HepG2 (cell line): ENCODE results near the gene APOA1. TPM values are rescaled to one million over a fixed set of nuclear protein-coding genes. Genes with fewer than 3 reads are reported as not detected.

Experiments used
- ARNT2 ChIP-seq: sonication (generic); formaldehyde crosslinking; IDR thresholded peaks from 2 replicates; pipeline ENCODE4 v1.8.0; 2022; ENCODE audit warnings: mild to moderate bottlenecking, low read depth, missing genetic modification reagents, moderate library complexity
- CREM ChIP-seq, 2 experiments: sonication (generic) in 1 of 2; formaldehyde crosslinking in 1 of 2; IDR thresholded peaks; 2 replicates each; pipeline versions ENCODE4 v1.4.0 to v1.6.1; 2016 to 2020; ENCODE audit warnings: antibody characterized with exemption in 1 of 2, mild to moderate bottlenecking in 1 of 2, missing genetic modification reagents in 1 of 2
- KIAA2018 ChIP-seq: sonication (generic); formaldehyde crosslinking; IDR thresholded peaks from 2 replicates; pipeline ENCODE4 v1.5.0; 2020; ENCODE audit warnings: mild to moderate bottlenecking, missing genetic modification reagents, borderline replicate concordance
- KMT2B ChIP-seq: IDR thresholded peaks from 2 replicates; pipeline ENCODE4 v1.6.1; 2016; ENCODE audit warnings: missing genetic modification reagents, missing compliant biosample characterization
- SOX6 ChIP-seq, 2 experiments: fragments of 450-650 bp in 1 of 2; sonication (generic) in 1 of 2; formaldehyde crosslinking in 1 of 2; IDR thresholded peaks; 2 replicates each; pipeline versions ENCODE4 v1.4.0 to v1.6.1; 2017 to 2020; ENCODE audit warnings: antibody characterized with exemption in 1 of 2, mild to moderate bottlenecking in 1 of 2, missing genetic modification reagents in 1 of 2
- SRF ChIP-seq: IDR thresholded peaks from 2 replicates; pipeline ENCODE4 v1.6.1; 2011; ENCODE audit warnings: mild to moderate bottlenecking, low read depth, low read length, moderate library complexity
- YEATS4 ChIP-seq: sonication (generic); formaldehyde crosslinking; IDR thresholded peaks from 2 replicates; pipeline ENCODE4 v1.4.0; 2020; ENCODE audit warnings: missing genetic modification reagents, borderline replicate concordance
- ZFP36 ChIP-seq: fragments of 150-350 bp; IDR thresholded peaks from 2 replicates; pipeline ENCODE4 v1.6.1; 2018; ENCODE audit warnings: borderline replicate concordance, low read length, low read depth; ENCODE audit not compliant: partially characterized antibody
- ZNF10 ChIP-seq: sonication (generic); formaldehyde crosslinking; IDR thresholded peaks from 2 replicates; pipeline ENCODE4 v1.4.0; 2020; ENCODE audit warnings: mild to moderate bottlenecking, low read depth, missing genetic modification reagents, borderline replicate concordance
- ZNF205 ChIP-seq: IDR thresholded peaks from 2 replicates; pipeline ENCODE4 v1.6.1; 2018; ENCODE audit warnings: missing biosample characterization, missing genetic modification reagents
- ZNF230 ChIP-seq: sonication (generic); formaldehyde crosslinking; IDR thresholded peaks from 2 replicates; pipeline ENCODE4 v1.4.0; 2020; ENCODE audit warnings: mild to moderate bottlenecking, missing genetic modification reagents
- ZNF552 ChIP-seq: sonication (generic); formaldehyde crosslinking; IDR thresholded peaks from 2 replicates; pipeline ENCODE4 v1.9.0; 2022; ENCODE audit warnings: missing genetic modification reagents, mild to moderate bottlenecking, borderline replicate concordance
- ZNF589 ChIP-seq: sonication (generic); formaldehyde crosslinking; conservative IDR thresholded peaks from 2 replicates; pipeline ENCODE4 v1.8.0; 2022; ENCODE audit warnings: mild to moderate bottlenecking, moderate library complexity, missing genetic modification reagents
- polyA plus RNA-seq, 8 experiments: library from polyadenylated mRNA; depleted of rRNA in 3 of 8; stranded (reverse) in 7 of 8; unstranded in 1 of 8; fragments of >200 nt; fragmentation: Illumina TruSeq in 4 of 8; extraction: Trizol in 4 of 8; gene quantifications; 2 replicates each; pipeline versions ENCODE4 v1.2.1 to v1.2.3, GENCODE V29; 2011 to 2016; ENCODE audit warnings: low read depth in 4 of 8, missing spikeins in 1 of 8, mixed read lengths in 1 of 8; ENCODE audit not compliant: insufficient read depth in 1 of 8
- total RNA-seq, 5 experiments: library from RNA; depleted of rRNA; stranded (reverse); fragments of >200 nt; fragmentation: Illumina TruSeq; extraction: Trizol; gene quantifications; 2 replicates each; pipeline ENCODE4 v1.2.3, GENCODE V29; 2016; ENCODE audit warnings: low read depth in 1 of 5
- TF ChIP-seq, protein P1 (sequence below): sonication (generic); formaldehyde crosslinking; IDR thresholded peaks from 2 replicates; pipeline ENCODE4 v1.5.1; 2020; ENCODE audit warnings: missing genetic modification reagents, mild to moderate bottlenecking, borderline replicate concordance
- TF ChIP-seq, protein P2 (sequence below): sonication (generic); formaldehyde crosslinking; IDR thresholded peaks from 2 replicates; pipeline ENCODE4 v1.4.0; 2020; ENCODE audit warnings: mild to moderate bottlenecking, missing genetic modification reagents, borderline replicate concordance

Gene APOA1
- total and polyA plus RNA-seq, 2 of the 13 experiments (the other 11 are each of a cell fraction or from before 2014, with no cell fraction given), result 1,973 to 5,485 TPM

DNA sequence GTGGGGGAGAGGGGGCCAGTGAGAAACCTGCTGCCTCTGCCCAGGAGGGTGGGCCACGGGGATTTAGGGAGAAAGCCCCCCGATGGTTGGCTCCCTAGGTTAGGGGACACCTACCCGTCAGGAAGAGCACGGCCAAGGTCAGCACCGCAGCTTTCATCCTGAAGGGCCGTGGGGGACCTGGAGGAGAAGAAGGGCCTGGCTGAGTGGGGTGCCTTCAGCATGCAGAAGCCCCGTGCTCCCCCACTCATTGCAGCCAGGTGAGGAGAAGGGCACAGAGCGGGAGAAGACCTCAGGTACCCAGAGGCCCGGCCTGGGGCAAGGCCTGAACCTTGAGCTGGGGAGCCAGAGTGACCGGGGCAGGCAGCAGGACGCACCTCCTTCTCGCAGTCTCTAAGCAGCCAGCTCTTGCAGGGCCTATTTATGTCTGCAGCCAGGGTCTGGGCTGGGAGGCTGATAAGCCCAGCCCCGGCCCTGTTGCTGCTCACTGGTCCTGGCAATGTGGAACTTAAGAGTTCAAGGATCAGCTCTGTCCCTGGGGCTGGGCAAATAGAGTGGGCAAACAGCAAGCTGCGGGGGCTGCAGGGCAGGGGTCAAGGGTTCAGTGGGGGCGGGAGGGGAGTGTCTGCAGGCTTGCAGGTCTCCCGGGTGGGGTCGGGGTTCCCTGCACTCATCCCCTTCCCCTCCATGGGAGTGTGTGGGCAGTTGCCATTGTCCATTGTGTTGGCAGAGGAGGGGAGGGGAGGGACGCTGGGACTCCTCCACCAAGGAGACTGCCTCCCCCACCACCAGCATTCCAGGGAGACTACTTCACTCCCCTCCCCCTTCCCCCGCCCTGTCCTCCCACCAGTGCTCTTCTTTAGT is at the start of gene APOA1 (continued):
- TF ChIP-seq ZNF10 (CRISPR knock-in tag), result no peak
- TF ChIP-seq SRF, result no peak
- peak; percentile 75 for TF ChIP-seq ZNF230
- TF ChIP-seq KMT2B (CRISPR knock-in tag), result peak; percentile 29; the same call in 1 of the 2 replicates
- TF ChIP-seq SOX6 (IDR thresholded peaks at IDR 0.05), result no peak
- TF ChIP-seq SOX6 (CRISPR knock-in tag; IDR thresholded peaks at IDR 0.05), result peak; percentile 97
- peak; percentile 90 for TF ChIP-seq ZNF589
- TF ChIP-seq KIAA2018, result no peak
- peak; percentile 85; the same call in 1 of the 2 replicates for TF ChIP-seq YEATS4 (CRISPR knock-in tag)
- TF ChIP-seq ZNF552, result no peak
- peak; percentile 70; the same call in 1 of the 2 replicates for TF ChIP-seq ZNF205 (CRISPR knock-in tag)
- TF ChIP-seq, protein P1, sequence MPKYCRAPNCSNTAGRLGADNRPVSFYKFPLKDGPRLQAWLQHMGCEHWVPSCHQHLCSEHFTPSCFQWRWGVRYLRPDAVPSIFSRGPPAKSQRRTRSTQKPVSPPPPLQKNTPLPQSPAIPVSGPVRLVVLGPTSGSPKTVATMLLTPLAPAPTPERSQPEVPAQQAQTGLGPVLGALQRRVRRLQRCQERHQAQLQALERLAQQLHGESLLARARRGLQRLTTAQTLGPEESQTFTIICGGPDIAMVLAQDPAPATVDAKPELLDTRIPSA, result no peak; the same call in 1 of the 2 replicates
- peak; percentile 89 for TF ChIP-seq CREM (IDR thresholded peaks at IDR 0.05)
- no peak for TF ChIP-seq CREM (CRISPR knock-in tag; IDR thresholded peaks at IDR 0.05)
- peak; percentile 87 for TF ChIP-seq ARNT2 (CRISPR knock-in tag)
- TF ChIP-seq ZFP36, result no peak
- TF ChIP-seq, protein P2, sequence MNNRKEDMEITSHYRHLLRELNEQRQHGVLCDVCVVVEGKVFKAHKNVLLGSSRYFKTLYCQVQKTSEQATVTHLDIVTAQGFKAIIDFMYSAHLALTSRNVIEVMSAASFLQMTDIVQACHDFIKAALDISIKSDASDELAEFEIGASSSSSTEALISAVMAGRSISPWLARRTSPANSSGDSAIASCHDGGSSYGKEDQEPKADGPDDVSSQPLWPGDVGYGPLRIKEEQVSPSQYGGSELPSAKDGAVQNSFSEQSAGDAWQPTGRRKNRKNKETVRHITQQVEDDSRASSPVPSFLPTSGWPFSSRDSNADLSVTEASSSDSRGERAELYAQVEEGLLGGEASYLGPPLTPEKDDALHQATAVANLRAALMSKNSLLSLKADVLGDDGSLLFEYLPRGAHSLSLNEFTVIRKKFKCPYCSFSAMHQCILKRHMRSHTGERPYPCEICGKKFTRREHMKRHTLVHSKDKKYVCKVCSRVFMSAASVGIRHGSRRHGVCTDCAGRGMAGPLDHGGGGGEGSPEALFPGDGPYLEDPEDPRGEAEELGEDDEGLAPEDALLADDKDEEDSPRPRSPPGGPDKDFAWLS (CRISPR knock-in tag), result no peak; the same call in 1 of the 2 replicates
